HG02885 (cell line): ENCODE data around the gene TRAPPC3.
A peak's percentile ranks its signal among the peaks of the same experiment; 100 is the strongest.

Source experiments
- ATAC-seq: cut with Tn5 transposase; IDR thresholded peaks from one replicate; pipeline ENCODE4 v1.9.1; 2021; ENCODE audit warnings: mild to moderate bottlenecking; ENCODE audit not compliant: unreplicated experiment, poor library complexity

TRAPPC3 gene

DNA sequence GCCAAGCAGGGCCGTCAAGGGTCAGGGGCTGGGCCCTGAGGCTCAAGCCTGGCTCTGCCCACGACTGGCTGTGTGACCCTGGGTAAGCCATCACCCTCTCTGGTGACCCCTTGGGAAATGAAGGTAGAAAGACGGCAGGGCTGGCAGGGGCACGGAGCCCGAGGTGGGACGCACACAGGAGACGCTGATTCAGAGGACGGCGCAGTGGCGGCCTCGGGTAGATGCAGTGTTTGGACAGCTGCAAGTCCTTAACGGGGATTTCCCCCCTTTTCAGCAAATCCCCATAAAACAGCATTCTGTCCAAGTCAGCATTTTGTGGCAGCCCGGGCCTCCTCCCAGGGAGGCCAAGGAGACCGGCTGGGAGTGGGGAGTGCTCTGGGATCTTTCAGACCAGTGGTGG lies 41.0 kb downstream of the TRAPPC3 start:
- ATAC-seq = no peak

DNA sequence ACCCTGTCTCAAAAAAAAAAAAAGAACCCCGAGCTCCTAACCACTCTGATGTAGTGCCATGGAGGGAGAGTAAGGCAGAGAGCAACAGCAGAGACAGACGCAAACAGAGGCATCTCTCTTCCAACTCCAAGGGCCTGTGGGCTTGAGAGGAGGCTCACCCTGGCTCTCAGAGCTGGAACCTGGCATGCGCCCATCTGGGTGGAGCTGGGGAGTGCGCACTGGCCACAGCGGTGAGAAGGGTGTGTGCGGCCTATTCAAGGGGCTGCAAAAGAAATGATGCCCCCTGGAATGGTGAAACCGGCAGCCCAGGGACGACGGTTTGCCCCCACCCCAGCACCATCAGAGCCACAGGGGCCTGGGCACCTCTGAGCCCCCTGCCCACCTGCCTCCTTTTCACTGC lies 41.9 kb downstream of the TRAPPC3 start:
- no peak for ATAC-seq

DNA sequence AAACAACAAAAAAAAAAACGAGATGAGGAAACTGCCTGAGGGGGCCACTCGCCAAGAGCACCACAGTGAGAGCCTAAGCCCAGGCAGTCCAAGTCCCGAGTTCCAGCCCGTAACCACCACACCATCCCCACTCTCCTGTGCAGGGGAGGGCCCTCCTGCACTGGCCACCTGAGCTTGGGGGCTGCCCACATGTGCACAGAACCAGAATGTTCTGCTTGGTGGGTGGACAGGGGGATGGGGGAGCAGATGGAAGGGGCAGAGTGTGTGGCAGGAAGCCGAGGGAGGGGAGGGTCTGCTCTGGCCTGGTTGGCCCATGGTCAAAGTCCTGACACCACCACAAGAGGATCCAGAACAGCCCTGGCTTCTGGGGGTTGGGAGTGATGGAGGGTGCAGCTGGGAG lies 43.0 kb downstream of the TRAPPC3 start:
- no peak for ATAC-seq

DNA sequence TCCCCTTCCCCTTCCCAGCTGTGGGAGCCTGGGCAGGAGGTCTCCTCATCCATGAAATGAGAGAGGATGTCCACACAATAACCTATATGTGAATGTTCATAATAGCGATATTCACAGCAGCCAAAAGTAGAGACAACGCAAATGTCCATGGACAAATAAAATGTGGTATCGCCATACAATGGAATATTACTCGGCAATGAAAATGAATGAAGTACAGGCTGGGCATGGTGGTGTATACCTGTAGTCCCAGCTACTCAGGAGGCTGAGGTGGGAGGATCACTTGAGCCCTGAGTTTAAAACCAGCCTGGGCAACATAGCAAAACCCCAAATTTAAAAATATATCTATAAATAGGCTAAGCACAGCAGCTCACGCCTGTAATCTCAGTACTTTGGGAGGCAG lies 47.7 kb downstream of the TRAPPC3 start:
- no peak for ATAC-seq

DNA sequence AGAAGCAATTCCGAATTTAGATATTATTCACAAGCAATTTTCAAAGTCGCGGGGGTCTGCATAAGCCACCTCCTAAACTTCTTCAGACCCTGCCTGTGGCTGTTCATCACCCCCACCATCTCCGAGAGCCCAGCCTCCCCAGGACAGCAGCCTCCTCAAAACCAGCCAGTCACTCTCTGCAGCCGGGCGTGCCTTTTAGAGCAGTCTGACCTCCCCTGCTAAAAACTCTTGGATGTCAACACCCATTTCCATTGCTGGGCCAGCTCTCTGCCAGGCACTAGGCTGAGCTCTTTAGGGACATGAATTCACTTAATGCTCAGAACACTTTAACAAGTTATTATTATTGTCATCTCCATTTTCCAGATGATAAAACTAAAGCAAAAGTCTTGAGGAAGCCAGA lies 48.9 kb downstream of the TRAPPC3 start:
- ATAC-seq = no peak

DNA sequence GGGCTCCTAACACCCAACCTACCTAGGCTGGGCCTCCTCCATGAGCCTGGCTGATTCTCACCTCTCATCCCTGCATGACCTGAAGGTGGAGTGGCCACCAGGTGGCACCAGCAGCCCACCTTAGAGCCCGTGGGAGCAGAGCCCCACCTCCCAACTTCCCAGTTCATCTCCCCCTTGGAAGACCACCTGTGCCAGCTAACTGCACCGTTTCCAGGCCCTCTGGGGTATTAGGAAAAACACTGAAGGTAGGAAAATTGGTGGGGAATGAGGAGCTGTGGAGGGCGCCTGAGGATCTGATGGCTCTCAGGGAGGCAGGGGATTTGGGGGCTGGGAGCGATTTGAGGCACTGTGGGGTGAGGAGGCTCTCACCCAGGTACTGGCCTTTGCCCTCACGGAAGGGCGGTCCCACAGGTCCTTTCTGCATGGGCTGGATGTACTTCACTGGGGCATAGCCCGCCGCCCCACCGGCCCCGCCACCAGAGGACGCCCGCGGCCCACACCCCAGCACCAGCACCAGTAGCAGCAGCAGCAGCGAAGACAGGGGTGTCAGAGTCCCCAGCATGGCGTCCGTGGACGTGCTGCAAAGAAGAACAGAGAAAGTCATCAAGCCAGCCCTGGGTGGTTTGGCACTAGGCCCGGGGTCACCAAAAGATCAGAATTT lies 49.5 kb downstream of the TRAPPC3 start:
- ATAC-seq = peak; percentile 51

DNA sequence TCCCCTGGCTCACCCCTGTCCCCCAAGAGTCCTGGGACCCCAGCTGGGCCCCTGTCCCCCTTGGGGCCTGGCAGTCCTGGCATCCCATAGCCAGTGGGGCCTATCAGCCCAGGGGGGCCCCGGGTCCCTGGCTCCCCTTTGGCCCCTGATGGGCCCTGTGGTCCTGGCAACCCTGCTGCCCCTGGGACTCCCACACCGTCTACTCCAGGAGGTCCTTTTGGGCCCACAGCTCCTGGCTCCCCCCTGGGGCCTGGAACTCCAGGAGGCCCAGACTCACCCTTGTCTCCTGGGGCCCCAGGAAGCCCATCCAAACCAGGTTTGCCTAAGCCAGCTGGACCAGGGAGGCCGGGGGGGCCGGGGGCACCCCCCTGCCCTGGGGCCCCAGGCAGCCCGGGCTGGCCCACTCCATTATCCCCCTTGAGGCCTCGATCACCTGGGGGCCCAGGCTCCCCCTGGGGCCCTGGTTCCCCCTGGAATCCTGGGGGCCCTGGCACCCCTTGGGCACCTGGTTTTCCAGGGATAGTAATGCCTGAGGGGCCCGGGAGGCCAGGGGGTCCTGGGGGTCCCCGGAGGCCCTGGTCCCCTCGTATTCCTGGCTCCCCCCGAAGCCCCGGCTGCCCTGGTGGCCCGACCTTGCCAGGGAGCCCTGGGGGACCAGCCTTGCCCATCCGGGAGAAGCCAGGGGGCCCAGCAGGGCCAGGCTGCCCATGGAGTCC lies 50.5 kb downstream of the TRAPPC3 start:
- no peak for ATAC-seq

DNA sequence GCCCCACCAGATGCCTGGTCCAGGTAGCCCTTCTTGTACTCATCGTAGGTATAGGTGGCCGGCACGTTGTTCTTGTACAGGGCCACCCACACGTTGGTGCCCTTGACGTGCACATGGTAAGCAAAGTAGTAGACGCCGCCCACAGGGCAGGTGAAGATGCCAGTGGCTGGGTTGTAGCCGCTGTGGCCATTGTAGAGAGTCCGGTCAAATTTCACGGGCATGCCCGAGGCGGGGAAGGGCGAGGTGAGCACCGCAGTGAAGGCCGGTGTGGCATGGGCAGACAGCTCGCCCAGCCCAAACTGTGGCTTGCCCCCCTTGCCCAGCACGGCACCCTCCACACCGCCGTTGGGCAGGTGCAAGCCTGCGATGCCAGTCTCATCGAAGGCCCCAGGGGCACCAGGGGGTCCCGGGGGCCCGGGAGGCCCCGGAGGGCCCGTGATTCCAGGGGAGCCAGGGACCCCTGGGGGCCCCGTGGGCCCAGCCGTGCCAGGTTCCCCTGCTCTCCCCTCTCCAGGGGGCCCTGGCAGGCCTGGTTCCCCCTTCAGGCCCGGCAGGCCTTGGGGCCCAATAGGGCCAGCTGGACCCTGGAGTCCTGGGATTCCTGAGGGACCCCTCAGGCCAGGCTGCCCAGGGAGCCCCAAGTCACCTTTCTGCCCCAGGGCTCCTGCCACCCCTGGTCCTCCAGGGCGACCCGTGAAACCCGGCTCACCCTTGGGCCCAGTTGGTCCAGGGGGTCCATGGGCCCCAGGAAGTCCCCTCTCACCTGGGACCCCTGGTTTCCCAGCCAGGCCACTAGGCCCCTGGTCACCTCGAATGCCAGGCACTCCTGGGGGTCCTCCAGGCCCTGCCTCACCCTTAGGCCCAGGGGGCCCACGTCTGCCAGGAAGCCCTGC lies 51.3 kb downstream of the TRAPPC3 start:
- no peak for ATAC-seq

DNA sequence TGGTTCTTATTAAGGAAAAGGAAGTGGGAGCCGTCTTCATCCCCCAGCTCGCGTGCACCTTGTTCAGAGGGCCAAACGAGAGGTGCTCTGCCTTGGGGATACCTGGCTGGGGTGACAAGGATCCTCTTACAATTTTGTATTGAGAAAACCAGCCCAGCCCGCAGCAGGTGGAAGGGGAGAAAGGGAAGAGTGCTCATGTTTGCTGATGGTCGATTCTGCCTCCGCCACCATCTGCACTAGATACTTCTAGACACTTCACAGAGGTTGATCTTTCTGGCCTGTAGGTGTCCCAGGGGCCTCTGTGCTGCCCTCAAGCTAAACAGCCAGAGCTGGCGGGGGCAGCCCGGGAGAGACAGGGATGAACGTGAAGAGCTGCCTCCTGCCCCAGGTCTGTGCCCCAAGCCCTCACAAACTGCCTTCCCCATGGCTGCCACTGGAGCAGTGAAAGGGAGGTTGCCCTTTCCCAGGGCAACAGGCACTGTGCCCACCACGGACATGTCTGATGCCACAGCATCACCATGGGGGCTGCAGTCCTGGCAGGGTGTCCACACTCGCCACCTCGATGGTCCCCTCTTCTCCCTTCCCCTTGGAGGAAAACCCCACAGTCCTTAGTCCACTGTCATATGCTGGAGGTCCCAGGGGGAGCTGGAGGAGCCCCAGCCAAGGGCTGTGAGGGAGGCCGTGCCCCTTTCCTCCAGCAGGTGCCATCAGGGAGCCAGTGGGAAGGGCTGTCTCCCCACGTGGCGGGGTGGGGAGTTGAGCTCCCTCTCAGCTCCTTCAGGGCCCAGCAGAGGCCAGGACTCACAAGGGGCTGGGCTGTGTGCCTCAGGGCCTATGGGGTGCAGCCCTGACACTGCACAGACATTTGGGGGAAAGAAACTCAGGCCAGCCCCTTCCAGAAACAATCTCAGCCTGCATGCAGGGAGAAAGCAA lies 52.5 kb downstream of the TRAPPC3 start:
- ATAC-seq = no peak

DNA sequence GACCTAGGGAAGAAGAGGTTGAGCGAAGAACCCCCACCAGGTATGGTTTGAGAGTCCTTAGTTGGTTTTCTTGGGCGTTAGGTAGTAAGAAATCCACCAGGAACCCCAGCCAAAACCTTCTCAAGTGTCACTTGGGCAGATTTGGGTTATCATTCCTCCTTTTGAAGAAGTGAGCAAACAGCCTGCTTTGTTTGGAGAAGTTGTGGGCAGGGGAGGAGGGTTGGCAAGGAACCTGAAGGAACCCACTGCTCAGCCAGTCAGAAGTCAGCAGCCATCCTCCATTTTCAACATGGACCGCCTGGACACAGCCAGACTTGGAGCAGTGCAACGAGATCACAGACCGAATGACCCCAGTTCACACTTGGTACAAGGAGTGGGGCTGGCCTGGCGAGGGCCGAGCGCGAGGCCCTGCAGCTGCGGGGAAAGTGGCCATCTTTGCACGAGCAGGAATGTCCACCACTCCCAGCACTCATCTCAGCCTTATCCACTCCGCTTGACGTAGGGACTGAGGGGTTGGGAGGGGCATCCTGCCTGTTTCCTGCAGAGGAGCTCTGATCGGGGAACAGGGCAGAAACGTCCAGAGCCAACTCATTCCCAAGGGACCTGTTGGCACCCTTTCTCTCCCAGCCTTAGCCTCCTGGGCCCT lies 53.4 kb downstream of the TRAPPC3 start:
- ATAC-seq = no peak

DNA sequence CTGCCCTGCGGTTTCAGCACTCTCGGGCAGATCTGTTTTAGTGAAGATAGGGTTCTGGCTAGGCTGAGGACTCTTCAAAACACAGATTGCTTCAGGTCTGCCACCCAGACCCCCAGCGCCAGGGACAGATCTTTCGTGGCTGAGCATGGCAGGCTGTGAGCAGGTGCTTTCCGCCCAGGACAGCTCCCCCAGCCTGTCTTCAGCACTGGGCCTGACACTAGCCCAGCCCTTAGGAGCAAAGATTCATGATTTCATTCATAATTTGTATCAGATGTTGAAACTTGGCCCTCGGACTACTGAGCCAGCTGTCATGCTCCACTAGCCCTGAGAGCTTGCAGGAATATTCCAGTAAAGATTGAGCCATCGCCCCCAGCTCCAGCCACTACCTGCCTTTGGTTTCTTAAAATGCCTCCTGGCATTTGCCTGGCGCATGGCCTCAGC lies 54.6 kb downstream of the TRAPPC3 start:
- ATAC-seq = no peak

DNA sequence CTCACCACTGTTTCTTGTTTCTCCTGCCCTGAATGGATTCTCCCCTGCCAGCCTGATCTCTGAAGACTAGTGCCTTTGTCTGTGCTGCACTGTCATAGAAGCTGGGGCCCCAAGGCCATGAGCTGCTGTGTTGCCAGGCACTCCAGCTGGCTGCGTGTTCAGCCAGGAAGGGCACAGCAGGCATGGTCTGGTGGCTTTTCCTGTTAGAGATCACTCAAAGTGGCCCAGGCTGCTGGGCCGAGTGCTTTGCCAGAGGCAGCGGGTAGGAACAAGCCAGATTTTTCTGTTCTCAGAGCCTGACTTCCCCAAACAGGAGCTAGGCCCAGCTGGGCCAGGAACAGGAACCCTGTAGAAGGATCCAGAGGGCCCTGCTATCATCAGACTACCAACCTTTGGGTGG lies 55.4 kb downstream of the TRAPPC3 start:
- no peak for ATAC-seq

DNA sequence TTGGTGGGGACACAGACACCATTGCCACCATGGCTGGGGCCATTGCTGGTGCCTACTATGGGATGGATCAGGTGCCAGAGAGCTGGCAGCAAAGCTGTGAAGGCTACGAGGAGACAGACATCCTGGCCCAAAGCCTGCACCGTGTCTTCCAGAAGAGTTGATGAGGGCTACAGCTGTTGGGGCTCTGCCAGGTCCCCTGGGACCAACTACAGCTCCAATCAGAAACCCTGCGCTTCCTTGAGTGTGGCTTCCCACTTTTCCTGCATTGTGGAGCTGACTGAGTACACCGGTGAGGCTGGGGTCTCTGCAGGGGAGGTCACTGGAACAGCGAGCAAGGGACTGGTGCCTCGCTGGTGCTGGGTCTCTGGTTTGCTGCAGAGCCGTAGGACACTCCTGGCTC lies 56.1 kb downstream of the TRAPPC3 start:
- no peak for ATAC-seq

DNA sequence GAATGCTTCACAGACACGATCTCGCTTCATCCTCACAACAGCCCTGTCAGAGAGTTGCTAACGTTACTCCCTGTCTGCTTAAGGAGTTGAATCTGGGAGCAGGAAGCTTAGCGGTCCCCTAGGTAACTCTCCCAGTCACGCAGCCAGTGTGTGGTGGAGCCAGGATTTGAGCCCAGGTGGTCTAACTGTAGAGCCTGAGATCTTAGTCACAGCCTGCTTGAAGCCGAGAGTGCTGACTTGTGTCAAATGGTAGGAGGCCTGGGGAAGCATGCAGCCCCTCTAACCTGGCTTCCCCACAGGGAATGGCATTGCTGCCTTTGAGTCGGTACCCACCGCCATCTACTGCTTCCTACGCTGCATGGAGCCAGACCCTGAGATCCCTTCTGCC lies 56.5 kb downstream of the TRAPPC3 start:
- no peak for ATAC-seq

DNA sequence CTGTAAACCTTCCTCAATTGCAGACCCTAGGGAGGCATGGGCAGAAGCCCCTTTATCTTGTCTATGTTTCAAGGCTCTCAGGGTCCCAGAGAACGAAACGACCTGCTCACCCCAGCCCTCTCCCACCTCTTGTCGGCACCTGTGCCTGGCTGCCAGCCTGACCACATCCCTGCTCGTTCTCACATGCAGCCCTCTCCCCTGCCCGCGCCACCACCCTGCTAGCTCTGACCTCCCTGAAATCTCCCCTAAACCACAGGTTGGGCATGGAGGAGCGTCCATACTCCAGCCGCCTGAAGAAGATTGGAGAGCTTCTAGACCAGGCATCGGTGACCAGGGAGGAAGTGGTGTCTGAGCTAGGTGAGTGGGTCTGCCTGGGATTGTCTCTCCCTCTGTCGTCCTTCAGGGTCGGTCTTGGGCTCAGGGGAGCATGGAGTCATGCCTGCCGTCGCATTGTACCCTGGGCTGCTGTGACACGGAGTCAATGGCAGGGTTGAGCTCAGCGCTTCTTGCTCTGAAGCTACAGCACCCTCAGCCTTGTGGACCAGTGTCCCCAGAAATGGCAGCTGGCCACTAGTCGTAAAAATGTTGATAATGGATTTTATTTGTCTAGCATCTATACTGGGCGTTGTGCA lies 57.0 kb downstream of the TRAPPC3 start:
- ATAC-seq = no peak

DNA sequence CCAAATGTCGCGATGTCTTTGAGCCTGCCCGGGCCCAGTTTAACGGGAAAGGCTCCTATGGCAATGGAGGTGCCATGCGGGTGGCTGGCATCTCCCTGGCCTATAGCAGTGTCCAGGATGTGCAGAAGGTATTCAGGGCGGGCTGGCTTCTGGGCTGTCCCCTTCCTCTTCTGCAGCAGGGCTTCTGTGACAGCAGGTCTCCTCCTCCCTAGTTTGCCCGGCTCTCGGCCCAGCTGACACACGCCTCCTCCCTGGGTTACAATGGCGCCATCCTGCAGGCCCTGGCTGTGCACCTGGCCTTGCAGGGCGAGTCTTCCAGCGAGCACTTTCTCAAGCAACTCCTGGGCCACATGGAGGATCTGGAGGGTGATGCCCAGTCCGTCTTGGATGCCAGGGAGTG lies 57.6 kb downstream of the TRAPPC3 start:
- no peak for ATAC-seq

DNA sequence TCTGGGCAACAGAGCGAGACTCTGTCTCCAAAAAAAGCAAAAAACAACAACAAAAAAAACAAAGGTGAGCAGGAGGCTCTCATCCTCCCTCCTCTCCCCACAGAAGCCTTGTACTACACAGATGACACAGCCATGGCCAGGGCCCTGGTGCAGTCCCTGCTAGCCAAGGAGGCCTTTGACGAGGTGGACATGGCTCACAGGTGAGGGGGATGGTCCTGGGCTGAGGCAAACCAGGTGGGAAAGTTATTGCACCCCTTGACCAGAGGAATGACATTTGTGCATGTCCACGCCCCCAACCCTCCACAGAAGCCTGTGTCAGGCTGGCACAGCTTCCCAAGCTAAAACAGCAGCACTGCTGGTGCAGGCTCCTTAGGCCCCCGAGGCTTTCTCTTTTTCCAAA lies 58.1 kb downstream of the TRAPPC3 start:
- no peak for ATAC-seq

DNA sequence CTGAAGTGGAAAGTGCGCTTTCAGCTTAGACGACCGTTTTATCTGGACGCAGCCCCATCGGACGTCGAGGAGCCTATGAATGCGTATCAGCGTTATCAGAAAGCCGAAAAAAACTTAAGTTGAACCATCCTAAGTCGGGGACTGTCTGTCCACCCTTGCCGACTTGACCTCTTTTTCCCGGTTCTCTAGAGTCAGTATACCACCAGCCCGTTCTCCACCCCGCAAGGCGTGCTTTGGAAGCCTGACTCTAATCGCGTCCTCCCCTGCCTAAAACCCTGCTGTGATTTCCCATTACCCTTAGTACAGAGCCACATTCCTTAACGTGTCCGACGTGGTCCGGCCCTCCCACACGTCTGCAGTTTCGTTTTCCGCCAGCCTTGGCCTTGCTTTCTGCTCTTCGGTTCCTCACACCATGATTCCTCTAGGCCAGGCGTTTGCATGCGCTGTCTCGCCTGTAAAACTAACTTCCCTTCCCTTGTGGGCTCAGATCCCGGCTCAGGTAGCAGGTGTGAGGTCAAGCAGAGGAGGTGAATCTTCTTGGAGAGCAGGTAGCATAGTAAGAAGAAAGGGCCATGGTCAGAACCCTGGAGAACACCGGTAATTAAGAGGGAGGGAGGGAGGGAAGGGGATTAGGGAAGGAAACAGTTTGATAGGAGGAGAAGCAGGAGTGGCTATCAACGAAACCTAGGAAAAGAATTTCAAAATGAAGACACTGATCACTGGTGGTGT lies 59.7 kb downstream of the TRAPPC3 start:
- peak; percentile 15 for ATAC-seq
